Ureter (tissue), 1 donor: ENCODE measurements around the gene FOXA2. TPM values are rescaled to one million over a fixed set of nuclear protein-coding genes. Genes with fewer than 3 reads are reported as not detected.
"Not testable (repeated sequence)": the region's sequence is repeated elsewhere in the genome, so short reads cannot be mapped to it uniquely, and the experiment has no call there.

Experiments used
- DNase-seq: peaks from one replicate; pipeline ENCODE4 v3.0.0-alpha.2; 2020; ENCODE audit warnings: low spot score
- total RNA-seq: library from RNA; stranded (reverse); gene quantifications from one replicate; pipeline ENCODE4 v1.2.4, GENCODE V29; 2023
- donor health status: DM: yes; HTN: yes; CAD: no.

Gene FOXA2
- total RNA-seq, 1 donor from 2014 or later = not detected

- DNase-seq = peak; percentile 20
Measured at GRCh38 chr20:22567944-22568871, 16.2 kb downstream of the FOXA2 start.

GRCh38 chr20:22566876-22567658 lies 17.3 kb downstream of the FOXA2 start:
- DNase-seq = no peak

- no peak for DNase-seq
Measured at GRCh38 chr20:22563062-22563965, 21.1 kb downstream of the FOXA2 start.

- DNase-seq = no peak
Measured at GRCh38 chr20:22562620-22563019, 21.8 kb downstream of the FOXA2 start.

- peak; percentile 13 for DNase-seq
Measured at GRCh38 chr20:22561965-22562577, 22.3 kb downstream of the FOXA2 start.

GRCh38 chr20:22560817-22561216 lies 23.6 kb downstream of the FOXA2 start:
- peak; percentile 25 for DNase-seq

- no peak for DNase-seq
Measured at GRCh38 chr20:22559711-22560318, 24.6 kb downstream of the FOXA2 start.

- peak; percentile 32 for DNase-seq
Measured at GRCh38 chr20:22557403-22558276, 26.7 kb downstream of the FOXA2 start.

- DNase-seq = no peak
Measured at GRCh38 chr20:22556565-22557056, 27.8 kb downstream of the FOXA2 start.

GRCh38 chr20:22555791-22556564 lies 28.4 kb downstream of the FOXA2 start:
- DNase-seq = no peak

GRCh38 chr20:22554391-22554790 lies 30.0 kb downstream of the FOXA2 start:
- DNase-seq = no peak

GRCh38 chr20:22550514-22550913 lies 33.9 kb downstream of the FOXA2 start:
- not testable (repeated sequence) for DNase-seq

- DNase-seq = no peak
Measured at GRCh38 chr20:22548040-22548439, 36.3 kb downstream of the FOXA2 start.

GRCh38 chr20:22546344-22546743 lies 38.0 kb downstream of the FOXA2 start:
- DNase-seq = no peak

- no peak for DNase-seq
Measured at GRCh38 chr20:22545045-22545444, 39.3 kb downstream of the FOXA2 start.

GRCh38 chr20:22544462-22544861 lies 39.9 kb downstream of the FOXA2 start:
- no peak for DNase-seq

- DNase-seq = no peak
Measured at GRCh38 chr20:22542427-22542826, 41.9 kb downstream of the FOXA2 start.

- no peak for DNase-seq
Measured at GRCh38 chr20:22540832-22541231, 43.5 kb downstream of the FOXA2 start.
